Mucosa of descending colon (tissue), 3 donors: ENCODE measurements around the gene DCLK1. TPM values are rescaled to one million over a fixed set of nuclear protein-coding genes. Genes with fewer than 3 reads are reported as not detected.

ENCODE experiments used
- ATAC-seq: fragments of 200-7000 bp; cut with Tn5 transposase; one replicate; pipeline ENCODE4 v1.9.1; 2020; ENCODE audit warnings: mild to moderate bottlenecking, moderate library complexity
- DNase-seq, 3 donors: peaks; one replicate each; pipeline ENCODE4 v3.0.0-alpha.2; 2020
- H3K36me3 ChIP-seq: fragments of 200-600 bp; one replicate; pipeline ENCODE4 v1.8.0; 2021; ENCODE audit warnings: low read depth, mild to moderate bottlenecking
- H3K4me1 ChIP-seq: fragments of 200-600 bp; one replicate; pipeline ENCODE4 v1.8.0; 2021; ENCODE audit warnings: low read depth, mild to moderate bottlenecking
- H3K4me3 ChIP-seq: fragments of 200-600 bp; one replicate; pipeline ENCODE4 v1.8.0; 2021; ENCODE audit warnings: mild to moderate bottlenecking
- H3K9me3 ChIP-seq: fragments of 200-600 bp; one replicate; pipeline ENCODE4 v1.8.0; 2021; ENCODE audit warnings: mild to moderate bottlenecking
- intact Hi-C, 2 donors: fragments of 100-400 bp; cut with DNase I in 1 of 2; cut with micrococcal nuclease in 1 of 2; formaldehyde crosslinking; loops; one replicate each; pipeline versions ENCODE4 v1.11.0 to v1.11.1; 2022; cut with DNase I, micrococcal nuclease
- total RNA-seq, 3 donors: library from RNA; stranded (reverse); fragmentation: NEBNext Ultra II Directional in 2 of 3; extraction: Animal tissue kit (Norgen Biotek cat#: 25700) in 2 of 3; gene quantifications; one replicate each; pipeline versions ENCODE4 v1.2.1 to v1.2.4, GENCODE V29; 2021 to 2023
- TF ChIP-seq, protein P1 (sequence below): fragments of 200-600 bp; IDR thresholded peaks from one replicate; pipeline ENCODE4 v1.8.0; 2022; ENCODE audit warnings: antibody characterized with exemption, mild to moderate bottlenecking
- donor health status: DM: no; HTN: no; CAD: no; lungs with moderate emphysema.
- donor health status: DM: no; HTN: no; CAD: no.
- donor health status: DM: no; HTN: yes; CAD: no.

Gene DCLK1
- total RNA-seq, 3 donors from 2014 or later = 2.6 to 17.9 (median 12.7) TPM

DNA sequence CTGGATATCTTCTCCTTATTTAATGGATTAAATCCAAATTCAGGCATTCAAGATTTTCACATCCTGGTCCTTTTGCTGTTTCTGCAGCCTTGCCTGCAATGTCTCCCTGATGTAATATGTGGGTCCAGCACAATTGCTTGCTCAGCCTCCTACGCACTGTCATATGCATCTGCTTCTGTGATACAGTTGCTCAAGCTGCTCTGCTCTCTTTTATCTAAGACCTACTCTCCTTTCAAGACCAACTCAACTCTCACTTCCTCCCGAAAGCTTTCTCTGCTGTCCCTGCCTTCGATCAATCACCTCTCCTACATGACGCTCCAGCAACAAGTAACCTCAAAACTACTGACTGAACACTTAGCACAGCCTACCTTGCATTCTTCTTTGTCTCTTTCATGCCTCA, 138.2 kb downstream of the DCLK1 start:
- ATAC-seq (no peak), DNase-seq (no peak)
- TF ChIP-seq, protein P1, sequence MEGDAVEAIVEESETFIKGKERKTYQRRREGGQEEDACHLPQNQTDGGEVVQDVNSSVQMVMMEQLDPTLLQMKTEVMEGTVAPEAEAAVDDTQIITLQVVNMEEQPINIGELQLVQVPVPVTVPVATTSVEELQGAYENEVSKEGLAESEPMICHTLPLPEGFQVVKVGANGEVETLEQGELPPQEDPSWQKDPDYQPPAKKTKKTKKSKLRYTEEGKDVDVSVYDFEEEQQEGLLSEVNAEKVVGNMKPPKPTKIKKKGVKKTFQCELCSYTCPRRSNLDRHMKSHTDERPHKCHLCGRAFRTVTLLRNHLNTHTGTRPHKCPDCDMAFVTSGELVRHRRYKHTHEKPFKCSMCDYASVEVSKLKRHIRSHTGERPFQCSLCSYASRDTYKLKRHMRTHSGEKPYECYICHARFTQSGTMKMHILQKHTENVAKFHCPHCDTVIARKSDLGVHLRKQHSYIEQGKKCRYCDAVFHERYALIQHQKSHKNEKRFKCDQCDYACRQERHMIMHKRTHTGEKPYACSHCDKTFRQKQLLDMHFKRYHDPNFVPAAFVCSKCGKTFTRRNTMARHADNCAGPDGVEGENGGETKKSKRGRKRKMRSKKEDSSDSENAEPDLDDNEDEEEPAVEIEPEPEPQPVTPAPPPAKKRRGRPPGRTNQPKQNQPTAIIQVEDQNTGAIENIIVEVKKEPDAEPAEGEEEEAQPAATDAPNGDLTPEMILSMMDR = no peak
- no peak overlapping the region for H3K4me3 ChIP-seq
- no peaks in the 10 kb centered on the region for H3K36me3 ChIP-seq
- no peaks in the 10 kb centered on the region for H3K9me3 ChIP-seq
- intact Hi-C loops = no loop called here
- H3K4me1 ChIP-seq = no peaks in the 10 kb centered on the region

DNA sequence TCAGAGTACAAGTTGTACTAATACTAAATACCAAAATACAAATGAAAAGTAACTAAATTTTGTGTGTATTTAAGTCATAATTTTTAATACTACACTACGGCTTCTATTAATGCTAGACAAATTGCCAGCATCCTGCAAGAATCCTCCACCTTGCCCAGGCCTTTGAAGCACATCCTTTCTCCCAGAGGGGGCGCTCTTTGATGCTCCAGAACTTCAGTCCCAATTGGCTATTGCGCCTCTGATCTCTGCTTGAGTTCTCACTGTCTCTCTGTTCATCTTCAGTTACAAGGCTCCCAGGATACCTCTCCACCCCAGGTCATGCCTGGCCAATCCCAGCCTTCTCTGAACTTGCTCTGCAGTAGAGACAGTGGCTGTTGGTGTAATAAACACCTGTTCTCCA, 141.0 kb downstream of the DCLK1 start:
- Histone ChIP-seq H3K4me1 (no peaks in the 10 kb centered on the region), H3K36me3 (no peaks in the 10 kb centered on the region), H3K4me3 (no peak overlapping the region), H3K9me3 (no peaks in the 10 kb centered on the region)
- intact Hi-C loops = no loop called here
- DNase-seq (no peak), ATAC-seq (no peak)
- TF ChIP-seq, protein P1 = no peak

DNA sequence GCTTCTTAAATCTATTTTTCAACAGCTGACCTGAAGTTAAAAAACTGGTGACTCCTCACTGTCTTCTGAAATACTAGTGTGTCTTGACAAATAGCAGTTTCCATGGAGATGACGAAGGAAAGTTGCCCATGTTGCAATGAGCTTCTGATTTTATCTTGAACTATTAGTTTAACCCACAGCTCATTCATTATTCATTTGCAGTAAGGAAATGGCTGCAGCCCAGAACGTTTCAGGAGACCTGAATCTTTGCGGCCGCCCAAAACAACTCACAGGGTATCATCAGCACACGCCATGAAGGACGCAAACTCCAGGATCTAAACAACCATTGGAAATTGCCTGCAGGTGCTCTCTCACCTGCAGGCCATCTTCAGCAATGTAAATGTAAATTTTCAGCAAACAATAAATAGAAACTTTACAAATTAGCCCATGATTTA, 142.5 kb downstream of the DCLK1 start:
- TF ChIP-seq, protein P1 = no peak
- no peaks in the 10 kb centered on the region for H3K36me3 ChIP-seq
- DNase-seq (no peak), ATAC-seq (no peak)
- H3K4me1 ChIP-seq = no peaks in the 10 kb centered on the region
- H3K9me3 ChIP-seq = no peaks in the 10 kb centered on the region
- intact Hi-C loops = no loop called here
- H3K4me3 ChIP-seq = no peak overlapping the region

DNA sequence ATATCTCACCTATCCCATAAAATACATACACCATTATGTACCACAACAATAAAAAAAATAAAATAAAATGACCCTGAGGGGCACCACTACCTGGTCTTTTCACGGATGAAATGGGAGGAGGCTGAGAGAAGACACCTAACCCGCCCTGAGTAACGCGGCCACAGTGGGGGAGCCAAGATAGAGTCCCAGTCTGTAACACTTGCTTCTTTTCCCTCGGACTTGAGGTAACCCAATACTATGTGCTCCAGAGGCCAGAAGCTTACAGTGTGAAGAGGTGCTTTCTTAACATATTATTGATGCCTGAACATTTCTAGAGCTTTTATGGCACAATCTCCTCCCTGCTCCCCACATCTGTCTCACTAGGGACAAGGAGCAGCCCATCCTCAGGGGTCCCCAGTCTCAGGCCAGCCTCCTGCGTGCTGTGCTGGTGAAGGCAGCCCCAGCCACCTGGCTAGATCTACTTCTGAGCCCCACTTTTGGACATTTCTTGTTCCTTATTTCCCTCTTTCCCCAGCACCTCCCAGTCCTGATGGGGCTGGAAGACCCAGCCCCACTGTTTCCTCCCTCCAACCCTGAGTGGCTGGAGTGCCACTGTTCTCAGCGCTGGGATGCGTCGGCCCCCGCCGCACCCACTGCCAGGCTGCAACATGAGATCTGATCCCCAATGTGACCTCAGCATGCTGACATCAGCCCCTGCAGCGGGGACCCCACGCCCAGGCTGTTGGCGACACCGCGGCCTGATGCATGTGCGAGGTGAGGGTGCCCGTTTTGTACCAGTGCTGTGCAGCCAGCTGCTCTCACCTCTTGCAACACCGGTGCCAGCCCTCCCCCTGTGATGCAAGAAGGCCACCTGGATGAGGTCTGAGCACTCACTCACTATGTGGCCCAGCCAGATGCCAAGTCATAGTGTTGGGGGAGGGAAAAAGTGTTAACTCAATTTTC, 143.3 kb downstream of the DCLK1 start:
- TF ChIP-seq, protein P1 = no peak
- Histone ChIP-seq H3K4me3 (no peak overlapping the region), H3K36me3 (no peaks in the 10 kb centered on the region), H3K4me1 (no peaks in the 10 kb centered on the region), H3K9me3 (no peaks in the 10 kb centered on the region)
- DNase-seq (no peak), ATAC-seq (no peak)
- intact Hi-C loops = no loop called here

DNA sequence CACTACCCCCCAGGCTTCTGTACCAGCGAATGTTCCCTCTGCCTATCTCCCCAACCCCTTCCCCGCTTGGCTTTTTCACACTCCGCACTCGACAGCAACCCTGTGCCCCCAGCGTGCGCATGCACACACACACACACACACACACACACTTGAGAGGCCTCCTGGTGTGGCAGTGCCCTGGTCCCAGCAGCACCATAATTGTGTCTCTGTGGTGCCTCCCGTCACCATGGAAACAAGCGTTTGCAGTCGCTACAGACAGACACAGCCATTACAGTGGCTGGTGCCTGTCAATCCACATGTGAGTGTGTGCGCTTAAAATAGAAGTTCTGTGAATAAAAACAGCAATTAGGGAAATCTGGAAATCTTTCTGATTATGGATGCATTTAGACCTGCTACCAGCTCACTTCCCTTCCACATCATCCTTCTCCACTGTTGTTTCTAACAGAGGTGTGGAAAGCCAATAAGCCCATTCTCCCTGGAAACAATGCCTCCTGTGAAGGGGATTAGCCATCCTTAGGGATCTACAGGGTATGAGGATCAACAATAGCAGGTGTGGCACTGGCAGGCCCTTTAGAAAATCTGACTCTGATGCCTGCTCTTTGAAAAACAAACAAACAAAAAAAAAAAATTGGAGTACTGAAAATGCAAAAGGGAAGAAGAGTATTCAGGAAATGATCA, 146.3 kb downstream of the DCLK1 start:
- TF ChIP-seq, protein P1 = no peak
- intact Hi-C loops = no loop called here
- H3K4me3 ChIP-seq = no peak overlapping the region
- no peaks in the 10 kb centered on the region for H3K4me1 ChIP-seq
- no peaks in the 10 kb centered on the region for H3K36me3 ChIP-seq
- ATAC-seq (no peak), DNase-seq (no peak)
- H3K9me3 ChIP-seq = no peaks in the 10 kb centered on the region
